MM.1S (cell line): Measurements from ENCODE around the gene PPP1R3A.

ENCODE experiments used
- DNase-seq: peaks from one replicate; pipeline ENCODE4 v3.0.0-alpha.2; 2015
- H2AFZ ChIP-seq: fragments of 300-600 bp; sonication (generic); 2 replicates; pipeline ENCODE4 v1.6.0; 2016; ENCODE audit warnings: antibody characterized with exemption, low read length
- H3F3A ChIP-seq: fragments of 300-600 bp; sonication (generic); 2 replicates; pipeline ENCODE4 v1.6.1; 2016; ENCODE audit warnings: mild to moderate bottlenecking, antibody characterized with exemption, low read length, moderate library complexity, mixed read lengths; ENCODE audit not compliant: insufficient read depth
- H3K27ac ChIP-seq: fragments of 300-600 bp; sonication (generic); 2 replicates; pipeline ENCODE4 v1.5.1; 2016; ENCODE audit warnings: mild to moderate bottlenecking, low read length
- H3K27me3 ChIP-seq: fragments of 300-600 bp; sonication (generic); replicated peaks from 2 replicates; pipeline ENCODE4 v1.6.0; 2016; ENCODE audit warnings: low read length; ENCODE audit not compliant: insufficient read depth
- H3K36me3 ChIP-seq: fragments of 300-600 bp; sonication (generic); replicated peaks from 2 replicates; pipeline ENCODE4 v1.6.1; 2016; ENCODE audit warnings: mild to moderate bottlenecking, low read length, mixed read lengths; ENCODE audit not compliant: insufficient read depth
- H3K4me1 ChIP-seq: fragments of 300-600 bp; sonication (generic); 2 replicates; pipeline ENCODE4 v1.6.1; 2016; ENCODE audit warnings: low read length, mixed read lengths
- H3K4me2 ChIP-seq: fragments of 300-600 bp; sonication (generic); 2 replicates; pipeline ENCODE4 v1.6.0; 2016; ENCODE audit warnings: low read depth, low read length
- H3K4me3 ChIP-seq: fragments of 300-600 bp; sonication (generic); 2 replicates; pipeline ENCODE4 v1.5.1; 2016; ENCODE audit warnings: low read length, mixed read lengths
- H3K79me2 ChIP-seq: fragments of 300-600 bp; sonication (generic); 2 replicates; pipeline ENCODE4 v1.6.1; 2016; ENCODE audit warnings: mixed run types, low read length, mixed read lengths
- H3K9ac ChIP-seq: fragments of 300-600 bp; sonication (generic); 2 replicates; pipeline ENCODE4 v1.6.1; 2016; ENCODE audit warnings: low read length, mixed read lengths
- H3K9me2 ChIP-seq: fragments of 300-600 bp; sonication (generic); replicated peaks from 2 replicates; pipeline ENCODE4 v1.6.1; 2016; ENCODE audit warnings: mild to moderate bottlenecking, low read length, mixed read lengths; ENCODE audit not compliant: insufficient read depth
- H3K9me3 ChIP-seq: fragments of 300-600 bp; sonication (generic); replicated peaks from 2 replicates; pipeline ENCODE4 v1.6.1; 2016; ENCODE audit warnings: mild to moderate bottlenecking, low read length, mixed read lengths; ENCODE audit not compliant: insufficient read depth
- H4K20me1 ChIP-seq: fragments of 300-600 bp; sonication (generic); 2 replicates; pipeline ENCODE4 v1.6.1; 2016; ENCODE audit warnings: mild to moderate bottlenecking, low read length, moderate library complexity, mixed read lengths; ENCODE audit not compliant: insufficient read depth
- EZH2 ChIP-seq: fragments of 300-600 bp; sonication (generic); optimal IDR thresholded peaks from 2 replicates; pipeline ENCODE3; 2017; ENCODE audit warnings: low read depth, mild to moderate bottlenecking, antibody characterized with exemption, low read length, mixed read lengths
- EZH2phosphoT487 ChIP-seq: fragments of 300-600 bp; sonication (generic); IDR thresholded peaks from 2 replicates; pipeline ENCODE4 v1.6.1; 2018; ENCODE audit warnings: antibody characterized with exemption, low read length
- TF ChIP-seq, protein P1 (sequence below): fragments of 300-600 bp; sonication (generic); IDR thresholded peaks from 2 replicates; pipeline ENCODE4 v1.5.1; 2016; ENCODE audit warnings: antibody characterized with exemption, low read length, mixed read lengths

The PPP1R3A gene

DNA sequence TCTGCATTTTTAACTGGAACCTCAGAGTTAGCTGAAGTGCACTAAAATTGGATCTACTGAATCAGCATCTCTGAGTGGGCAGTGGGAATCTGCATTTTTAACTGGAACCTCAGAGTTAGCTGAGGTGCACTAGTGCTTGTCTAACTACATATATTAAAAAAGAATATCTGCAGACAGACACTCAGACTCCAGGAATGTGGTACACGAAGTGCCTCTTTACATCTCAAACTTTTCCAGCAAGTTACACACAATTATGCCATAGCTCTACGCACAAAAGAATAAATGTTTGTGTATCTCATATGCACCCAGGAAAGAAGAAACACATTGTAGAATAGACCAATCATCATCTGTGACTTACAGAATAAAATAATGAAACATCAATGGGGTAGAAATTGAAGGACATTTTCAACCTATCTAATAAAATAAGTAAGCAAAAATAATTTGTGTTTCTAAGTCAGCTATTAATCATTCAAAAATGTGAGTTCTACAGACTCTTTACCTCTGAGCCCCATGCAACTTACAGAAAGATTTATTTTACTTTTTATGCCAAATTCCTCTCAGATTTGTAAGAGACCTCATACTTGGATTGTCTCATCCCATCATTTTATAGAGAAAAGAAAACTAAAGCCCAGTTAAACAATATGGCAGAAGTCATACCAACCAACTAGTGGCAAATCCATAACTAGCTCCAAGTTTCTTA lies 28.3 kb downstream of the PPP1R3A start:
- no peak for DNase-seq
- Histone ChIP-seq H3K4me1 (no peaks in the 10 kb centered on the region), H3K4me2 (no peak overlapping the region)

DNA sequence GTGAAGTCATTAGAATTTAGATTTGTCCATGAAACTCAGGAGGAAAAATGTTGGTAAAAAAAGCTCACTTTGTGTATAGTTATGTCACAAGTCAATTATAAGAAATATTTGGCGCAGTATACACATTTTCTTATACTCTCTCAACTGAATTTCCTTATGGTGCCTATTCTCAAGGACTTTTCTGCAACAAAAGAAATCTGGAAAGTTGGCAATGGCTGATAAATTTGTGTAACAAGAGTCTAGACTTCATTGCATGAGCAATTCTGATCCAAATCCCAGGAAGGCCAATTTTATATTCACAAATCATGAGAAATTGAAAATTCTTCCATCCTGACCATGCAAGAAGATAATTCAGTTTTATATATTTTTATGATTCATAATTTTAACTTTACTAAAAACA lies 35.7 kb downstream of the PPP1R3A start:
- Histone ChIP-seq H3F3A (no peaks in the 10 kb centered on the region), H3K27ac (no peak overlapping the region), H4K20me1 (no peaks in the 10 kb centered on the region), H3K4me3 (no peak overlapping the region), H3K9me2 (no peaks in the 10 kb centered on the region), H3K4me2 (no peak overlapping the region), H3K9me3 (no peaks in the 10 kb centered on the region), H3K9ac (no peak overlapping the region), H2AFZ (no peak overlapping the region), H3K4me1 (no peaks in the 10 kb centered on the region), H3K79me2 (no peaks in the 10 kb centered on the region), H3K27me3 (no peaks in the 10 kb centered on the region), H3K36me3 (no peaks in the 10 kb centered on the region)
- no peak for DNase-seq
- TF ChIP-seq, protein P1, sequence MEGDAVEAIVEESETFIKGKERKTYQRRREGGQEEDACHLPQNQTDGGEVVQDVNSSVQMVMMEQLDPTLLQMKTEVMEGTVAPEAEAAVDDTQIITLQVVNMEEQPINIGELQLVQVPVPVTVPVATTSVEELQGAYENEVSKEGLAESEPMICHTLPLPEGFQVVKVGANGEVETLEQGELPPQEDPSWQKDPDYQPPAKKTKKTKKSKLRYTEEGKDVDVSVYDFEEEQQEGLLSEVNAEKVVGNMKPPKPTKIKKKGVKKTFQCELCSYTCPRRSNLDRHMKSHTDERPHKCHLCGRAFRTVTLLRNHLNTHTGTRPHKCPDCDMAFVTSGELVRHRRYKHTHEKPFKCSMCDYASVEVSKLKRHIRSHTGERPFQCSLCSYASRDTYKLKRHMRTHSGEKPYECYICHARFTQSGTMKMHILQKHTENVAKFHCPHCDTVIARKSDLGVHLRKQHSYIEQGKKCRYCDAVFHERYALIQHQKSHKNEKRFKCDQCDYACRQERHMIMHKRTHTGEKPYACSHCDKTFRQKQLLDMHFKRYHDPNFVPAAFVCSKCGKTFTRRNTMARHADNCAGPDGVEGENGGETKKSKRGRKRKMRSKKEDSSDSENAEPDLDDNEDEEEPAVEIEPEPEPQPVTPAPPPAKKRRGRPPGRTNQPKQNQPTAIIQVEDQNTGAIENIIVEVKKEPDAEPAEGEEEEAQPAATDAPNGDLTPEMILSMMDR = no peak
- TF ChIP-seq EZH2 = no peak
- no peak for TF ChIP-seq EZH2phosphoT487

More for the DNA sequence above, 28.3 kb downstream of the PPP1R3A start:
- H3K9ac ChIP-seq = no peak overlapping the region
- H3K4me3 ChIP-seq = no peak overlapping the region
- no peaks in the 10 kb centered on the region for H3K36me3 ChIP-seq
- H3K9me3 ChIP-seq = no peaks in the 10 kb centered on the region
- H3K9me2 ChIP-seq = no peaks in the 10 kb centered on the region
- no peaks in the 10 kb centered on the region for H3K79me2 ChIP-seq
- no peak overlapping the region for H3K27ac ChIP-seq
- no peaks in the 10 kb centered on the region for H4K20me1 ChIP-seq
- no peaks in the 10 kb centered on the region for H3K27me3 ChIP-seq
- TF ChIP-seq EZH2phosphoT487 (no peak), EZH2 (no peak)
- TF ChIP-seq, protein P1 = no peak
- no peaks in the 10 kb centered on the region for H3F3A ChIP-seq
- no peak overlapping the region for H2AFZ ChIP-seq

DNA sequence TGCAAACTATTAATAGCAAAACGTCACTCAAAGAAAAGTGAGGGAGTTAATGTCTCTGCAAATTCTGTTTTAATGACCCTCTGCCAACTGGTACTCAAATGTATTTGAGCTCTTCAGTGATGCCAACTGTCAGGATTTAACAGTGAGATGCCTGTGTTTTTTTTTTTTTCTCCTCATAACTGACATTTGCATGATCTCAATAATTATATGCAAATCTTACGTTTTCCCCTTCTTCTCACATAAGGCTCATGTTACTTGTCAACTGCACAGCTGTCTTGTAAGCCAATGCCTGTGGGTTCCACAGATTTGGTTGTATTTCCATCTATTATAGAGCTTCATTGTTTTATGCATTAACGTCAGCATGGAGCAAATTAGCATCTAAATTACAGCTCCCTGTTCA lies 38.2 kb downstream of the PPP1R3A start:
- no peak overlapping the region for H3K4me2 ChIP-seq
- H3K4me3 ChIP-seq = no peak overlapping the region
- no peaks in the 10 kb centered on the region for H3K9me2 ChIP-seq
- H3K79me2 ChIP-seq = no peaks in the 10 kb centered on the region
- H3K27me3 ChIP-seq = no peaks in the 10 kb centered on the region
- no peaks in the 10 kb centered on the region for H3K9me3 ChIP-seq
- DNase-seq = no peak
- no peak overlapping the region for H2AFZ ChIP-seq
- no peaks in the 10 kb centered on the region for H3K4me1 ChIP-seq
- no peak for TF ChIP-seq EZH2phosphoT487
- no peak for TF ChIP-seq EZH2
- TF ChIP-seq, protein P1 = no peak
- no peaks in the 10 kb centered on the region for H3F3A ChIP-seq
- H3K9ac ChIP-seq = no peak overlapping the region
- H4K20me1 ChIP-seq = no peaks in the 10 kb centered on the region
- H3K27ac ChIP-seq = no peak overlapping the region
- no peaks in the 10 kb centered on the region for H3K36me3 ChIP-seq
